Tibial nerve (tissue), 4 donors: ENCODE data around the gene ABCC10.

ENCODE experiments used
- CTCF ChIP-seq, 5 experiments: fragments of 200-600 bp in 3 of 5; fragments of 450-650 bp in 2 of 5; sonication (generic) in 3 of 5; IDR thresholded peaks; one replicate each; pipeline ENCODE4 v1.5.1; 2016 to 2019; ENCODE audit warnings: antibody characterized with exemption in 5 of 5, mild to moderate bottlenecking in 3 of 5, moderate library complexity in 2 of 5
- EP300 ChIP-seq, 2 donors: sonication (generic); formaldehyde crosslinking; IDR thresholded peaks; one replicate each; pipeline ENCODE4 v1.6.1; 2017; ENCODE audit warnings: antibody characterized with exemption in 2 of 2, mild to moderate bottlenecking in 1 of 2
- POLR2A ChIP-seq, 2 donors: fragments of 450-650 bp; IDR thresholded peaks; one replicate each; pipeline ENCODE4 v1.6.1; 2017; ENCODE audit warnings: antibody characterized with exemption in 2 of 2, mild to moderate bottlenecking in 2 of 2, moderate library complexity in 2 of 2

DNA sequence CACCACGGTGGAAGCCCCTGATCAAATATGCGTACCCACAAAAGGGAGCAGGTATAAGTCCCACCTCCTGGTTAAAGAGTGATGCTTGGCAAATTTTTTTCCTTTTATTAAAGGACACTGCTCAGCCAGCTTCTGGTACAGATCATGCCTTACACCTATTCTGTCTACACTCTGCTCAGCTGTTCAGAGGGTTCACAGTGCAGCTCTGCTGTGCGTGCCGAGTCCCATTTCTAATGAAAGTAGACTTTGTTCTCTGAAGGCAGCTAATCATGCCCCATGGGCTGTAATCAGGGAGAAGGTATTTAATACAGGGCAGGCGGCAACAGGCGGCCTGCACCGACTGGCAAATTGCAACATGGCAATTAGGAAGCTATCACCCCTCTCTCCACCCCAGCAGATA is 66.5 kb downstream of the ABCC10 start:
- no peak for TF ChIP-seq POLR2A (IDR thresholded peaks at IDR 0.05)
- no peak for TF ChIP-seq CTCF (IDR thresholded peaks at IDR 0.05)
- no peak for TF ChIP-seq EP300 (IDR thresholded peaks at IDR 0.05)
